ENCODE data around the gene RCOR1.

DNA sequence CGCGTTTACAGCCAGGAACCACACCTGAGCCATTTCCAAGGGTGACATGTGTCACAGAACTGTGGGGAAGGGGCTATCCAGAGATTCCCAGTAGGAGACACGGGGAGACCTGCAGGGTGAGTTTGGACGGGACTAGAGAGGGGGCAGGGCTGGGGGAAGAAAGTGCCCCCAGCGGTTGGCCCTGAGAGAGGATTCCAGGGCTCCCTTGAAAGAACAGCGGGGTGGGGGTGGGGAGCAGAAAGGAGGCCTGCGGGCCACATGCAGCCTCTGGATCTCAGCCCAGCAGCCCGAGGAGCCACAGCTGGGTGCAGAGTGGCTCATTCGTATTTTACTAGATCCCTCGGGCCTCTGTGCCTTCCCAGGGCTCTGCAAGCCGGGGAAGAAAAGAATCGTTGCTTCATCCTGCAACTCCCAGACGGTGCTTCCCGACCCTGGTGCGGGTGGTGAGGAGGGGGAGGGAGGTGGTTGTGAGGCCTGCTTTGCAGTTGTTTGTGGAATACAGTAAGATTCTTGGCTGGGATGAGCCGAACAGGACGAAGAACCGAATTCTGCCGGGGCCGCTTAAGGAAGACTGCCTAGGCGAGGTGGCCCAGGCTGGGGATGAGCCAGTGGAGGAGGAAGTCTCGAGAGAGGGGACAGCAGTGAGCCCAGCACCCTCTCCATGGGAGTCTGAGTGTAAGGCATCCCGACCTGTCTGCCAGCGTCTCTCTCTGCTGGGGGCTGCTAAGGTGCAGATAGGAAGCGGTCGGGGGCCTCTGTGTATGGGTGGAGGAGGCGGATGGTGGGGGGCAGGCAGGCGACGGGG lies 46.8 kb upstream of the RCOR1 start:
- TF ChIP-seq EZH2 (IDR thresholded peaks at IDR 0.05; ENCODE audit: borderline replicate concordance), result no peak
- TF ChIP-seq, protein P1, sequence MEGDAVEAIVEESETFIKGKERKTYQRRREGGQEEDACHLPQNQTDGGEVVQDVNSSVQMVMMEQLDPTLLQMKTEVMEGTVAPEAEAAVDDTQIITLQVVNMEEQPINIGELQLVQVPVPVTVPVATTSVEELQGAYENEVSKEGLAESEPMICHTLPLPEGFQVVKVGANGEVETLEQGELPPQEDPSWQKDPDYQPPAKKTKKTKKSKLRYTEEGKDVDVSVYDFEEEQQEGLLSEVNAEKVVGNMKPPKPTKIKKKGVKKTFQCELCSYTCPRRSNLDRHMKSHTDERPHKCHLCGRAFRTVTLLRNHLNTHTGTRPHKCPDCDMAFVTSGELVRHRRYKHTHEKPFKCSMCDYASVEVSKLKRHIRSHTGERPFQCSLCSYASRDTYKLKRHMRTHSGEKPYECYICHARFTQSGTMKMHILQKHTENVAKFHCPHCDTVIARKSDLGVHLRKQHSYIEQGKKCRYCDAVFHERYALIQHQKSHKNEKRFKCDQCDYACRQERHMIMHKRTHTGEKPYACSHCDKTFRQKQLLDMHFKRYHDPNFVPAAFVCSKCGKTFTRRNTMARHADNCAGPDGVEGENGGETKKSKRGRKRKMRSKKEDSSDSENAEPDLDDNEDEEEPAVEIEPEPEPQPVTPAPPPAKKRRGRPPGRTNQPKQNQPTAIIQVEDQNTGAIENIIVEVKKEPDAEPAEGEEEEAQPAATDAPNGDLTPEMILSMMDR (IDR thresholded peaks at IDR 0.05; ENCODE audit: poor library complexity), result peak; percentile 18

All from hepatocyte (in vitro differentiated cells).